OCI-LY1 (cell line): ENCODE results near the gene LDLRAD2.

ENCODE experiments used
- H2AFZ ChIP-seq: fragments of 200-600 bp; sonication (generic), shearing (Covaris generic); 2 replicates; pipeline ENCODE4 v1.6.0; 2014; ENCODE audit warnings: antibody characterized with exemption, mild to moderate bottlenecking, low read length
- H3F3A ChIP-seq: fragments of 200-600 bp; sonication (generic), shearing (Covaris generic); 2 replicates; pipeline ENCODE4 v1.6.0; 2014; ENCODE audit warnings: mild to moderate bottlenecking, antibody characterized with exemption, low read length, moderate library complexity; ENCODE audit not compliant: insufficient read depth
- H3K27ac ChIP-seq: fragments of 200-600 bp; sonication (generic); 2 replicates; pipeline ENCODE4 v1.5.1; 2014; ENCODE audit warnings: low read length, mixed run types, mild to moderate bottlenecking, low read depth; ENCODE audit not compliant: poor library complexity, severe bottlenecking
- H3K27me3 ChIP-seq: fragments of 200-600 bp; sonication (generic); 2 replicates; pipeline ENCODE4 v1.6.0; 2014; ENCODE audit warnings: antibody characterized with exemption, mild to moderate bottlenecking, low read length, moderate library complexity; ENCODE audit not compliant: insufficient read depth
- H3K36me3 ChIP-seq: fragments of 200-600 bp; sonication (generic); 2 replicates; pipeline ENCODE4 v1.6.1; 2014; ENCODE audit warnings: mild to moderate bottlenecking, antibody characterized with exemption, low read length, moderate library complexity, mixed read lengths; ENCODE audit not compliant: insufficient read depth
- H3K4me1 ChIP-seq: fragments of 200-600 bp; sonication (generic); 2 replicates; pipeline ENCODE4 v1.5.1; 2014; ENCODE audit warnings: mild to moderate bottlenecking, low read length, moderate library complexity; ENCODE audit not compliant: insufficient read depth, severe bottlenecking
- H3K4me2 ChIP-seq: fragments of 200-600 bp; sonication (generic), shearing (Covaris generic); 2 replicates; pipeline ENCODE4 v1.6.1; 2014; ENCODE audit warnings: low read length
- H3K4me3 ChIP-seq: fragments of 200-600 bp; sonication (generic); 2 replicates; pipeline ENCODE4 v1.5.1; 2014; ENCODE audit warnings: low read length, low read depth, mild to moderate bottlenecking, mixed read lengths; ENCODE audit not compliant: poor library complexity, severe bottlenecking
- H3K79me2 ChIP-seq: fragments of 200-600 bp; shearing (Covaris generic); 2 replicates; pipeline ENCODE4 v1.6.1; 2016; ENCODE audit warnings: mixed run types, low read length, mixed read lengths; ENCODE audit not compliant: insufficient read depth
- H3K9ac ChIP-seq: fragments of 200-600 bp; sonication (generic), shearing (Covaris generic); 2 replicates; pipeline ENCODE4 v1.6.1; 2014; ENCODE audit warnings: mild to moderate bottlenecking, low read length, mixed read lengths
- H3K9me2 ChIP-seq: fragments of 200-600 bp; sonication (generic), shearing (Covaris generic); 2 replicates; pipeline ENCODE4 v1.6.1; 2014; ENCODE audit warnings: low read depth, mild to moderate bottlenecking, low read length, mixed read lengths
- H3K9me3 ChIP-seq: fragments of 200-600 bp; shearing (Covaris generic); 2 replicates; pipeline ENCODE4 v1.6.1; 2014; ENCODE audit warnings: low read length, mixed read lengths
- H4K20me1 ChIP-seq: fragments of 200-600 bp; sonication (generic), shearing (Covaris generic); 2 replicates; pipeline ENCODE4 v1.6.0; 2016; ENCODE audit warnings: mild to moderate bottlenecking, low read length; ENCODE audit not compliant: insufficient read depth
- EZH2 ChIP-seq: fragments of 200-600 bp; sonication (generic), shearing (Covaris generic); IDR thresholded peaks from 2 replicates; pipeline ENCODE4 v1.8.0; 2017; ENCODE audit warnings: borderline replicate concordance, mixed run types, mild to moderate bottlenecking, antibody characterized with exemption, low read length, moderate library complexity, mixed read lengths
- TF ChIP-seq, protein P1 (sequence below): fragments of 200-600 bp; sonication (generic), shearing (Covaris generic); IDR thresholded peaks from 2 replicates; pipeline ENCODE4 v1.5.1; 2017; ENCODE audit warnings: mild to moderate bottlenecking, antibody characterized with exemption, low read length, moderate library complexity, mixed read lengths

Gene LDLRAD2

DNA sequence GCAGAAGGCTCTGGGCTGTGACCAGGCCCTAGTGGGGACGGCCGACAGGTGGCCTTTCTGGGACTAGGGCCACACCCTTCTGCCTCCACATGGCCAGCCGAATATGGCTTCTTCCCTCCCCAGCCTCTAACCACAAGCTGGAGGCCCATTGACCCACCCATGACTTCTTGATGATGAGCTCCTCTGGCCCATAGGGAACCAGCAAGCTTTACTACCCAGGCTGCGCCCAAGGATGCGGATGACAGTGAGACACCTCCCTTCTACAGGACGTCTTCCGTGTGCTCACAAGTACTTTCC is 41.0 kb downstream of the LDLRAD2 start:
- no peak for TF ChIP-seq EZH2
- TF ChIP-seq, protein P1, sequence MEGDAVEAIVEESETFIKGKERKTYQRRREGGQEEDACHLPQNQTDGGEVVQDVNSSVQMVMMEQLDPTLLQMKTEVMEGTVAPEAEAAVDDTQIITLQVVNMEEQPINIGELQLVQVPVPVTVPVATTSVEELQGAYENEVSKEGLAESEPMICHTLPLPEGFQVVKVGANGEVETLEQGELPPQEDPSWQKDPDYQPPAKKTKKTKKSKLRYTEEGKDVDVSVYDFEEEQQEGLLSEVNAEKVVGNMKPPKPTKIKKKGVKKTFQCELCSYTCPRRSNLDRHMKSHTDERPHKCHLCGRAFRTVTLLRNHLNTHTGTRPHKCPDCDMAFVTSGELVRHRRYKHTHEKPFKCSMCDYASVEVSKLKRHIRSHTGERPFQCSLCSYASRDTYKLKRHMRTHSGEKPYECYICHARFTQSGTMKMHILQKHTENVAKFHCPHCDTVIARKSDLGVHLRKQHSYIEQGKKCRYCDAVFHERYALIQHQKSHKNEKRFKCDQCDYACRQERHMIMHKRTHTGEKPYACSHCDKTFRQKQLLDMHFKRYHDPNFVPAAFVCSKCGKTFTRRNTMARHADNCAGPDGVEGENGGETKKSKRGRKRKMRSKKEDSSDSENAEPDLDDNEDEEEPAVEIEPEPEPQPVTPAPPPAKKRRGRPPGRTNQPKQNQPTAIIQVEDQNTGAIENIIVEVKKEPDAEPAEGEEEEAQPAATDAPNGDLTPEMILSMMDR = no peak
- Histone ChIP-seq H3K4me3 (no peak overlapping the region), H3F3A (no peaks in the 10 kb centered on the region), H3K27ac (no peak overlapping the region), H3K27me3 (no peaks in the 10 kb centered on the region; the same call in 1 of the 2 replicates), H3K36me3 (no peaks in the 10 kb centered on the region), H4K20me1 (no peaks in the 10 kb centered on the region), H3K4me1 (peaks cover 11% of the 10 kb centered on the region), H3K9ac (no peak overlapping the region), H3K9me2 (no peaks in the 10 kb centered on the region), H3K4me2 (no peak overlapping the region), H3K9me3 (no peaks in the 10 kb centered on the region), H2AFZ (no peak overlapping the region), H3K79me2 (no peaks in the 10 kb centered on the region)

DNA sequence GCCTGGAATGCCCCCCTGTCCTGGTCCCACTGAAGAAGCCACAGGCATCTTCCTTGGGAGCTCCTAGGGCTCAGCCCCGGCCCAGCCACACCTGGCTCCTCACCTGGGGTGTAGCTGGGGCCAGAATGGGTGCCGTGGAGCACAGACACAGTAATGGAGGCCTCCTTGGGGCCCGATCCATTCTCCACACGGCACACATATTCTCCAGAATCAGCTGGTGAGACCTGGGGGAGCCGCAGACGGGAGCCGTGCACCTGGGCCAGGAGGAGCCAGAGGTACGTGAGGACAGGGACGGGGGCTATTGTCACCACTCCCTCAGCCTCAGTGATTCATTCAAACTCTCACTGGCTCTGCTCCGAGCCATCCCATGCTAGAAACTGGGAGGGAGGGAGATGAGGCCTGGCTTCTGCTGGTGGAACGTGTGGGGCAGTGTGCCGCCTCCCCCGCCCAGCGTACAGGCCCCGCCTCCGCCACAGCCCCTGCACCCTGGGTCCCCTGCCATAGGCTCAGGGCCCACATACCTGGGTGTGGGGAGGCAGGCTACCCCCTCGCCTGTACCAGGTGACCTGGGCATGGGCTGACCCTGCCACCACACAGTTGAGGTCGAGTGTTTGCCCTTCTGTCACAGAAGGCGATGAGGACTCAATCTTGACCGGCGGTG is 42.2 kb downstream of the LDLRAD2 start:
- H3K27me3 ChIP-seq = no peaks in the 10 kb centered on the region
- H3K4me1 ChIP-seq = peaks cover 11% of the 10 kb centered on the region
- TF ChIP-seq EZH2 = no peak
- TF ChIP-seq, protein P1 = no peak
- no peak overlapping the region for H3K27ac ChIP-seq
- no peaks in the 10 kb centered on the region for H3K9me3 ChIP-seq
- H3F3A ChIP-seq = no peaks in the 10 kb centered on the region
- H3K4me3 ChIP-seq = no peak overlapping the region
- no peaks in the 10 kb centered on the region for H3K79me2 ChIP-seq
- no peaks in the 10 kb centered on the region for H3K9me2 ChIP-seq
- H4K20me1 ChIP-seq = no peaks in the 10 kb centered on the region
- no peak overlapping the region for H3K9ac ChIP-seq
- H3K4me2 ChIP-seq = no peak overlapping the region
- no peaks in the 10 kb centered on the region for H3K36me3 ChIP-seq
- no peak overlapping the region for H2AFZ ChIP-seq

DNA sequence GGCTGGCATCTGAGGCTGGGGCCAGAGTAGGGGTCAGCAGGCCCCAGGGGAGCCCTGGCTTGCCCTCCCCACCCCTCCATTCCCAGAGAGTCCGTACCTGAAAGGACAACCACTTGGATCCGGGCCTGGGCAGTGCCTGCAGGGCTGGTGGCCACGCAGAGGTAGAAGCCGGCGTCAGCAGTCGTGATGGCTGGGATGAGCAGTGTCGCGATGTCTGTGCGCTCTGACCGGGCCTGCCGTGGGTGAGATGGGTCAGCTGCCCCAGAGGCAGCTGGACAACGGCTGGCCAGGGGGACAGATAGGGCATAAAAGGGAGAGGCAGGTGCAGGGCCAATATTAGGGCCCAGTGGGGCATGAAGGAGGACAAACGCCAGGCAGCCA is 42.7 kb downstream of the LDLRAD2 start:
- no peak overlapping the region for H3K4me3 ChIP-seq
- H3K27ac ChIP-seq = no peak overlapping the region
- H3K4me2 ChIP-seq = no peak overlapping the region
- H3K79me2 ChIP-seq = no peaks in the 10 kb centered on the region
- no peak overlapping the region for H3K9ac ChIP-seq
- no peaks in the 10 kb centered on the region for H3F3A ChIP-seq
- no peak overlapping the region for H2AFZ ChIP-seq
- peaks cover 11% of the 10 kb centered on the region for H3K4me1 ChIP-seq
- H4K20me1 ChIP-seq = no peaks in the 10 kb centered on the region
- no peaks in the 10 kb centered on the region for H3K9me3 ChIP-seq
- TF ChIP-seq, protein P1 = no peak
- TF ChIP-seq EZH2 = no peak
- H3K9me2 ChIP-seq = no peaks in the 10 kb centered on the region
- no peaks in the 10 kb centered on the region; the same call in 1 of the 2 replicates for H3K27me3 ChIP-seq
- no peaks in the 10 kb centered on the region for H3K36me3 ChIP-seq
